Activated T-helper 1 cell treated with anti-CD3 and anti-CD28 coated beads, Interleukin-2, amount 50 U/mL, for 16 hours (primary cell): Measurements from ENCODE around the gene RASL10B.
"Not testable (repeated sequence)": the region's sequence is repeated elsewhere in the genome, so short reads cannot be mapped to it uniquely, and the experiment has no call there.

Experiments
- DNase-seq, 2 donors: peaks; one replicate each; pipeline ENCODE4 v3.0.0-alpha.2; 2020; ENCODE audit warnings: low read depth in 1 of 2, low spot score in 1 of 2

The RASL10B gene, protein sequence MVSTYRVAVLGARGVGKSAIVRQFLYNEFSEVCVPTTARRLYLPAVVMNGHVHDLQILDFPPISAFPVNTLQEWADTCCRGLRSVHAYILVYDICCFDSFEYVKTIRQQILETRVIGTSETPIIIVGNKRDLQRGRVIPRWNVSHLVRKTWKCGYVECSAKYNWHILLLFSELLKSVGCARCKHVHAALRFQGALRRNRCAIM

DNA sequence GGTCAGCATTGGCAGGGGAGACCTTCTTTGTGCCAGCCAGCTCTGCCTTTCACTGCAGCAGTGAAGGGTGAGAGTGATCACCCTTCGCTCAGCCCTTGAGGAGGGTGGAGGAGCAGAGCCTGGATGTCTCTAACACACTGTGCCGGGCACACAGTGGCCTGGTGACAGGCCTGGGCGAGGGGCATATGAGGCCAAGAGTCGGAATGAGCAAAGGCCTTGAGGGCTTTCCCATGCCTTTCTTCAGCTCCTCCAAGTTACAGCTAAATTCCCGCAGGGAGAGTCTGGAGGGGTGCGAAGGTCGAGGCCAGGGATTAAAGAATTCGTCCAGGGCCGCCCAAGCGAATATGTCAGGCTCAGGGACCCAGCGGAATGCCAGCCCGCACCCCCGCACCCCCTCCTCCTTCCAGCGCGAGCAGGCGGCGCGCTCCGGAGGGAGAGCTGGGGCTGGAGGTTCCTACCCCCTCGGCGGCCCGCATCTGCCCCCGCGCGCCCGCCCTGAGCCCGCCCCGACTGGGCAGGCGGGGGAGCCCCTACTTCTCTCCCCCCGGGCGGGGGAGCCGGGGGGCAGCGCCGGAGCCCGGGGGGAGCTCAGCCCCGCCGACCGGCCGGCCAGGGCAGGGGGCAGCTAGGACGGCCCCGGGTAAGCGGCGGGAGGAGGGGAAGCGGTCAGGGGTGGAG is at the start of gene RASL10B:
TSS of gene RASL10B (plus strand) at position 401 of the 678 bp plus-strand sequence. CDS start 3,546 bp downstream, outside the sequence.
- DNase-seq: peak in 1 of 2 donors; percentile 23

DNA sequence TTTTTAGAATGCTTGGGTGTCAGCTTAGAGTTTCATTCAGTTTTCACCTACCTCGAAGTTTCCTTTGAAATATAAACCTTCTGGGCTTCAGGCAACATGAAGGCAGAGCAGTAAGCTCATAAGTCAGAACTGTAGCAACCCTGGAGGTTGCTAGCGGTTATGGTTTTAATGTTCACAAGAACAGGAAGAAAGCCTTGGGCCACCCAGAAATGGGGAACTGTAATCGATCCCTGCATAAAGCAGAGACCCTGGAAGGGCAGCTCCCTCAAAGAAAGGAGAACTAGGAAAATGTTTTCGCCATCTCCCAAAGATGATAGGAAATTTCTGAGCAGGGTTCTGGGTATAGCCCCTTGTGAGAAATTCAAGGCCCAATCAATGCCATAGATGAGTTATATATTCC is 47.8 kb upstream of the RASL10B start:
- DNase-seq: no peak

DNA sequence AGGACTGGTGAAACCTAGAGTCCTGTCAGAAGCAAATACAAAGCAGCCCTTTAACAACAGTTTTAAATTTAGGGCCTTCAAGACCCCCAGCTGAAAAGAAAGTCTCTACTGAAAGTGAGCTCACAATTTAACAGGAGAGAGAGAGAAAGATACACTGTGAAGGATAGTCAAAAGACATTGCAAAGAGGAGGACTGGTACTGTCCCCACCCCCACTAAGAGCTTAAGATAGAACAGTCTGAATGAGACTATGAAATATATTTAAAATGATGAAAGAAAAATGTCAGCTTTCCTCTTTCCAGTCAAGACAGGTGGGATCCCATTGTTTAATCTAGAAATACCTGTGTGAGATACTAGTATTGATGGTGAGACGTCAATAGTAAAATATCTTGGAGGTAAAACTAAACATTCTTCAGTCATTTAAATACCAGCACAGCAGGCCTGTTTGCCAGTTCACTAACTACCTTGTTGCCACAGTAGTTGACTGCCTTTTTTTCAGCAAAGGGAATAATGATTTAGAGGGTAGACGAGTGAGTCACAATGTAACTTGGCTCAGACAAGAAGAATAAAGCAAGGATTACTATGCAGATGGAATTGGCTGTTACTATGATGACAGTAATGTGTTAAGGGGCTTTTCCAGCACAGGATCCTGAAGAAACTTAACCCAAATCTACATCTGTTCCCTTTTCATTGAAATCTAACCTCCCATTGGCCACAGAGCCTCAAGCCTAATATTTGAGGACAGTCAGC is 47.2 kb upstream of the RASL10B start:
- no peak for DNase-seq

DNA sequence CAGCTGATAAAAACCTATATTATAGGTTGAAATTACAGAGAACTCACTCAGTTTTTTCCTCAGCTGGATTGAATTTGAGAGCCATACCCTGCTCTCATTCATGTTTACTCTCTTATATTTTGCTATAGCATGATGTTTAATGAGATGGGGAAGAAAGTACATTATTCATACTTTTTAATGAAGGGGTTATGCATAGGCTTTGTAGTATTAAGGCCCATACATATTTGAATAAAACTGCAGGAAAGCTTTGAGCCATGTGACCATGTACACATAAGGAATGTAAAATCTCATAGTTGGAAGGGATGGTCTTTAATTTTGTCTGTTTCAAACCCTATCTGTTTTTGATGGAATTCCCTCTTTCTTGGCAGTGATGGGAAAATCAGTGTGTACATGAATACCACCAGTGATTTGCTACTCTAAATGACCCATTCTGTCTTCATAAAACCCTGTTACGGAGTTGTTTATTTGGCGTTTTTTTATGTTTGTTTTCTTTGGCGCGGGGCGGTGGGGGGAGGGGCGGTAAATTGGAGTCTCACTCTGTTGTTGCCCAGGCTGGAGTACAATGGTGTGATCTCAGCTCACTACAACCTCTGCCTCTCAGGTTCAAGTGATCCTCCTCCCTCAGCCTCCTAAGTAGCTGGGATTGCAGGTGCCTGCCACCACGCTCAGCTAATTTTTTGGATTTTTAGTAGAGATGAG is 38.8 kb upstream of the RASL10B start:
- no peak for DNase-seq

DNA sequence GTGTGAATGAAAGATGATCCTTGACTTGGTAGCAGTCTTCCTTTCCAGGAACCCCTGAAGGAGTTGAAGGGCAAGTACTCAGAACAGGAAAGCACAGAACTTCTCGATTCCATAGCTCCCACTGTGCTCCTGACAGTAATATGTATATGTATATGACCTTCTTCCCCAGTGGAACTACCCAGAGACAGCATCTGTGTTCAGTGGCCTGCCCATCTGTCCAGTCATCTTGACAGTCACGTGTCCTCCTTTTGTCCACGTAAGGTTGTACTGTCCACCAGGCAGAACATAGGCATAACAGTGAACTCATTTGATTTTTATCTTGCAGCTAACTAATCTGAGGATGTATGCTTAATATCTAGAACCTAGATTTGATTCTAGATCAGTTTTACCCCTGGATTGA is 37.8 kb upstream of the RASL10B start:
- DNase-seq: no peak

DNA sequence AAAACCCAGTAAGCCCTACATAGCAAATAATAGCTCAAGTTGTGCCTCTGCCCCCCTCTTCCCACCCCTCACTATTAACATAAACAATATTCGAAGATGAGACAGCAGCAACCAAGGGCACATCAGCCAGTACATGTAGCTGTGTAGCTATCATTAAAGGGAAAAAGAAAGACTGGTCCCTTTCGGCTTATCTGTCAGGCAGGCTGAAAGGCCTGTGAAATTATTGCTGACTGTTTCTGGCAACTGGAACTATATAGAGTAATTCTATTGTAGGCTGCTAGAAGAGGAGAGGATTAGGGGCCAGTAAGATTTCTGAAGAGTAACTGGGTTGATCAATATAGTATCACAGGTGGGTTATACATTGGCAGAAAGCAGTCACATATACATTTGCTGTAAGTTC is 36.5 kb upstream of the RASL10B start:
- DNase-seq: no peak

DNA sequence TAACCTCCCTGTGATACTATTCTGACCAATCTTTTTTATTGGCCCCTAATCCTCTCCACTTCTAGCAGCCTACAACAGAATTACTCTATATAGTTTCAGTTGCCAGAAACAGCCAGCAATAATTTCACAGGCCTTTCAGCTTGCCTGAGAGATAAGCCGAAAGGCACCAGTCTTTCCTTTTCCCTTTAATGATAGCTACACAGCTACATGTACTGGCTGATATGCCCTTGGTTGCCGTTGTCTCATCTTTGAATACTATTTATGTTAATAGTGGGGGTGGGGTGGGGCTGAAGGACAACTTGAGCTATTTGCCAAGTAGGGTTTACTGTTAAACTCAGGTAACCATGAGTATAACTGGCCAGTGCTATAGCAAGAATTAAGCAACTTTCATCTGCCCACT is 35.8 kb upstream of the RASL10B start:
- DNase-seq: no peak

DNA sequence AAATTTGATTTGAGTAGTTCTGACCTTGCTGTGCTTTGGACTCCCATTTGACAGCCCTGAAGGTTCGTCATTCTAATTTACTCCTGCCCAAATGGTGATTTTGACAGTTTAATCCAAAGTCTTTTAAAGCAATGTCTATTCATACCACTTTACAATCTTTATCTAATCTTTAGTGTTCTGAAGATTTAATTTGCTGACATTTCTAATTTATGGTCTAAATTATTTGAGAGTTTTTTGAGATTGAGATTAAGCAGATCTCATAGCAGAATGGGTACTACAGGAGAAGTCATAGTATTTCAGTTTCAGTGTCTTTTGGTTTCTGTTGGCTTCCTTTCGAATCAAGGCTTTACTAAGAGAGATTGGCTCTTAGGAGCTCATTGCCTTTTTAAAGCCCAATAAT is 32.6 kb upstream of the RASL10B start:
- DNase-seq: no peak

DNA sequence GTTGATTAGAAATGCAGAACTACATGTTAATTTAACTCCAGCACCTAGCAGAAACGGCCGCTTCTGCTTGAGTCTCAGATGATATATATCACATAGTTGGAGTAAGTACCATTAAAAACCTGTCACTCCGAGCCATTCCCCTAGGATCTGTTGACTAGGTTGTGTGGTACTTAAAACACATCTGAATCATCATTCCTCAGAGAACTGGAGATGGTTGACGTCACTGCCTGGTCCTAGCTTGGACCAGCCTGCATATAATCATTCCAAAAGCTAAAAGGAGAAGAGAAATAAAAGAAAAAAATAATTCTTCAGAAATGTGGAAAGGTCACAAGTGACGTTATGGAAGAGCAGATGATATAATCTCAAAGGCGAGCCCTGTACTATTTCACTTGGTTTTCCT is 31.3 kb upstream of the RASL10B start:
- no peak for DNase-seq

DNA sequence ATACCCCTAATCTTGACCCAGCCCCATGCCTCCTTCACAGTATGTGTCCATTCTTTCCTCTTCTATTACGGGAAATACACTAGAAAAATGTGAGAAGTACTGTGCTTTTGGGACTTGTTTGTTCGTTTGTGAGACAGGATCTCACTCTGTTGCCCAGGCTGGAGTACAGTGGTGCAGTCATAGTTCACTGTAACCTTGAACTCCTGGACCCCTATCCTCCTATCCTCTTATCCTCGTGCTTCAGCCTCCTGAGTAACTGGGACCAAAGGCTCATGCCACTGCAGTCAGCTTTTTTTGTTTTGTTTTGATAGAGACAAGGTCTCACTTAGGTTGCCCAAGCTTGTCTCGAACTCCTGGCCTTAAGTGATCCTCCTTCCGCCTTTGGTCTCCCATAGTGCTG is 29.9 kb upstream of the RASL10B start:
- no peak for DNase-seq

DNA sequence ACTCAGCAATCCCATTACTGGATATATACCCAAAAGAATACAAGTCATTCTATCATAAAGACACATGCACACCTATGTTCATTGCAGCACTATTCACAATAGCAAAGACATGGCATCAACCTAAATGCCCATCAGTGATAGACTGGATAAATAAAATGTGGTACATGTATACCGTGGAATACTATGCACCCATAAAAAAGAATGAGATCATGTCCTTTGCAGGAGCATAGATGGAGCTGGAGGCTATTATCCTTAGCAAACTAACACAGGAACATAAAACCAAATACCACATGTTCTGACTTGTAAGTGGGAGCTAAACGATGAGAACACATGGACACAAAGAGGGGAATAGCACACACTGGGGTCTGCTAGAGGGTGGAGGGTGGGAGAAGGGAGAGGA is 28.1 kb upstream of the RASL10B start:
- DNase-seq: not testable (repeated sequence)

DNA sequence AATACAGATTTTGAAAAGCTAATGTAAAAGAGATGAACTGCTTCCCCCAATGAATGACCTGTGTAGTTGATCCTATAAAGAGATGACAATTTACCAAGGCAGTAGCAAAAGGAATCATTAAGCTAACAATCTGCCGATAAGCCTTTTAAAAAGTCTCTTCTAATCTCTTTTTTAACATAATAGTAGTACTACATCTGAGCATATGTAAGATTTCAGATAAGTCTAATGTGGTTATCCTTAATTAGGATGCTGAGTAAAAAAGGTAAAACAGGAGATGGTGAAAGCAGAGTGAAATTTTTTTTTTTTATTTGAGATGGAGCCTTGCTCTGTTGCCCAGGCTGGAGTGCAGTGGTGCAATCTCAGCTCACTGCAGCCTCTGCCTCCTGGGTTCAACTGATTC is 26.2 kb upstream of the RASL10B start:
- no peak for DNase-seq

DNA sequence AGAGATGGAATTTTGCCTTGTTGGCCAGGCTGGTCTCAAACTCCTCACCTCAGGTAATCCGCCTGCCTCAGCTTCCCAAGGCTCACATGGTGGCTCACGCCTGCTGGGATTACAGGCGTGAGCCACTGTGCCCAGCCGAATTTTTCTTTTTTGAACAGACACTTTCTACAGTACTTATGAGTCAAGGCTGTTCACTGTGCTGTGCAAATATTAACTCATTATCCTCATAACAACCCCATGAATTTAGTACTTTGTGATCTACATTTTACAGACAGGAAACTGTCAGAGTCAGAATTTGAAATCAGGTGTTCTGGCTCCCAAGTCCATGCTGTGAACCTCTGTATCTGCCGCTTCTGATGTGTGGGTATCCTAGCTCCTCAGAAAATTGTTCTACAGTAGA is 25.7 kb upstream of the RASL10B start:
- DNase-seq: no peak

DNA sequence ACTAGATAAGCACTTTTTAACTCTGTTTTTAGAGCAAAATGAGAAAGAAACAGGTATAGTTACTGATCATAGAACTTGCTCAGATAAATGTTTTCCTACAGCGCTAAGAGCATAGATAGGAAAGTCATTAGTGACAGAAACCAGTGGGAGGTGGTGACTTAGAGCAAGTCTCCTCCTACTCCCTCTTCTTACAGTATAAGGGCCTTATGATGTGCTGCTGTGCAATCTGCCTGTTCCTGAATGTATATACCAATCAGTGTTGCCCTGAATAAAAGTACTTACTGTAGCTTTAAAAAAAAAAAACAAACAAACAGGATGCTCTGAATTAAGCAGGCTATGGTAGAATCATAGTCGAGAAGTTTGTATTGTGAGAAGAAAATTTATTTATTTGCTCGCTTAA is 23.3 kb upstream of the RASL10B start:
- no peak for DNase-seq

DNA sequence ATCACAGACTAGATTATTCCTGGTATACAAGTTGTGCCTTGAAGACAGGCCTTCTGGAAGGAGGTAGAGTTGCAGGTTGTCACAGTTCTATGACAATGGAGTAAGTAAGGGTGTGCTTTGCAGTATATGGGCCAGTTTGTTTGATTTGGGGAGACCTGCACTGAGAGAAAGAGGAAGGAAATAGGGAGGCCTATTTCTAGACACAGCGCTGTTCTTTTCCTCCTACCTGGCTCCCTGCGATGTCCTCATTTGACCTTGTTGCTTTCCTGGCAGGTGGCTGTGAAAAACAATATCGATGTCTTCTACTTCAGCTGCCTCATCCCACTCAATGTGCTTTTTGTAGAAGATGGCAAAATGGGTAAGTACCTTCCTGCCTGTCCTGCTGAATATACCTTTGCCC is 22.5 kb upstream of the RASL10B start:
- no peak for DNase-seq

DNA sequence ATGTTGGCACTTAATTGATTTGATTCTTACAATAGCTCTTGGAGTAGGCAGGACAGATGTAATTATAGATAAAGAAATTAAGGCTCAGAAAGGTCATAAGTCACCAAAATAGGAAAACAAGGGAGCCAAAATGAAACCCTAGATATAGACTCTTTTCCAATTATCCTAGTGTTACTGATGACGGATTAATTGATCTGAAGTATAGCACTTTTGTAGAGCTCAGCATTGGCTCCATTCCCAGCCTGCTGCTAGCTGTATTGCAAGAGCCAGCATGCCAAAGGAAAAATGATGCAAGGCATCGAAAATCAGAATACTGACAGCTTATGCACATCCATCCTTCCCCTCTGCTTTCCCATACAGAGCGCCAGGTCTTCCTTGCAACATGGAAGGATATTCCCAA is 21.6 kb upstream of the RASL10B start:
- no peak for DNase-seq

DNA sequence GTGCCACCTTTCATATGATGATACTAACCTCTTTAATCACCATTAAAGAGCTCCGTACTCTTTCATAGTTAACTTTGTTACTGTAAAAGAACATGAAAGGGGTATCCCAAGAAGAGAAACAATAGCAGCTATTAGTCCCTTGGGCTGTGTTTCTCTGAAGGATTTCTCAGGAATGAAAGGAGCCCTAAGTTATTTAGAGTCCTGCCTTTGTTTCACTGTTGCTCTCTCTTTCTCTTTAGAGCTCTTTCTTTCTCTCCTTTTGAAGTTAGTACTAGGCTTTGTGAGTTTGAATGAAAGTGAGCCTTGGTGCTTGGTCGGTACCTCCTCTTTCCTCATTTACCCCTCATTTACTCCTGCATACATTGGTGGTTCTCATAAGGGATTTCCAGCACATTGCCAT is 20.5 kb upstream of the RASL10B start:
- DNase-seq: no peak

DNA sequence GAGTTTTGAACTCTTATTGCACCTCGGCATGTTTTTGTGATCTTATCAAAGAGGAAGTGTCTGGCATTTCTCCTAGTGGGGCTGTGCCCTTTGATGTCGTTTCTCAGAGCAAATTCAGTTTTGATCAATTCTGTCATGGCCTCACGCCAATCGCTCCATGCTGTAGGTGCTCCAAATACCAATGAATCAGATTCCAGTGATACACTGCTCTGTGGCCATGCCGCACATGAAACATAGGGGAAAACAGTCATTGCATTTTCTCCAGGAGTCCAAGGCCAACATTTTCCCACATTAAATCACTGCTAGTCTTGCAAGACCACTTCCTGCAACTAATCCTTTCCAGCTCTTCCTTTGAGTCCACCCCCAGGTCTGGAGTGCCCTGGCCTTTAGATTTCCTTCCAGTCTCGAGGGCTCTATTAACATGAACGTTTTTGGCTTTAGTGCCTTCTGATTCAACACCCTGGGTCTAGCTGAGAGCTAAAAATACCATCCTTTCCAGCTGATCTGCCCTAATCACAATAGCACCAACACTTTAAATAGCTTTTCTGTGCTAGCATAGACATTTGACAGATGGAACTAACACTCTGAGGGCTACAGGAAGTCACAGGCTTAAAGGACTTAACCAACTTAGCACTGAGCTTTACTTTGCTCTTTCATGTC is 18.2 kb upstream of the RASL10B start:
- DNase-seq: no peak

DNA sequence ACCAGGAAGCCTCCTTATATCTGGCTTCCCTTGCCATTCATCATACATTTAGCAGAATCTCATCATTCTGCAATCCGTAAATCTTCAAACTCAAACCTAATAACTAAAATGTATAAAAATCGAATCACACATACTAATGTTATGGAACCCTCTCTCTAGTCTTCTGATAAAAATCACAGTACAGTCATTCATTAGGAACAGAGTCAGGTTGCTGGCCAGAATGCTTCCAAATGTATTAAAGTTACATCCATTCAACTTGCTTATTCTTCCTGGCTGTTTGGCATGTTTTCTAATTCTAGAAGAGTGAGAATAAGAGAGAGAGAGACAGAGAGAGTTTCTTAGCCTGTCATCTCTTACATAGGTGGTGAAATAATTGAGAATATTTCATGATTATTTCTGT is 16.5 kb upstream of the RASL10B start:
- DNase-seq: no peak

DNA sequence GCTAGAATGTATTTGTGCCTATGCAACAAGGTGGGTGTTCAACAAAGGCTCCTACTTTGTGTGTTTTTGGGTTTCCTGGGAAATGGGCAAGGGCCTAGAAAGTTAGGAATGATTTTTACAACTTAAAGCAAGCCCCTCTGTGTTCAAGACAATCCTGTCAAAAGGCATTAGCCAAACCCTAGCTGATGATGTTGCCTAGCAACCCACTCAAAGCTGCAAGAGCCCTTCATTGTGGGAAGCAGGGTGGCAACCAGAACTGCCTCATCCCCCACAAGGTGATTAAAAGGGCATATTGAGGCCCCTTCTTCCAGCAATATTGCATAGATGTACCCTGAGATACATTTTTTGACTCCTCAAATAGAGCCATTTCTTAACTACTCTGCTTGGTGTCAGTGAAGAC is 16.0 kb upstream of the RASL10B start:
- DNase-seq: no peak

DNA sequence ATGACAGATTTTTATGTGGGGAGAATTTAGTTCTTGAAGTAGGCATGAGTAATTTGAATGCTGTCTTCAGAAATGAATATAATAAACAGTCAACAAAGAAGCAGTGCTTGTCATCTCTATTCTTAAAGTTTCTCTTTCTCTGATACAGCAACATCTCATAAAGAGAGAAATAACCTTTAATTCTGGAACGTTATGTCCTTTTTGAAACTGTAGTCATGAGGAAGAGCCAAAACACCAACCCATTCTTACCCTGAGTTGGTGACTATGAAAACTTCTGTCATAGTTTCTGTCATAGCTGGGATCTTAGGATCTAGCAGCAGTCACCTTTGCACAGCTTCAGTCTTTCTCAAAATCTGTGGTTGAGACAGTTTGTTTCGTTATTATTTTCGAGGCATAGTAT is 15.3 kb upstream of the RASL10B start:
- no peak for DNase-seq
